GM21619 (cell line): ENCODE data around the gene BRD1.
"Not testable (repeated sequence)": the region's sequence is repeated elsewhere in the genome, so short reads cannot be mapped to it uniquely, and the experiment has no call there.

Experiments
- ATAC-seq: cut with Tn5 transposase; IDR thresholded peaks from one replicate; pipeline ENCODE4 v1.9.1; 2021; ENCODE audit not compliant: unreplicated experiment

The BRD1 gene

GRCh38 chr22:49827271-49827852, 311 bp downstream of the BRD1 start:
- ATAC-seq: no peak

- no peak for ATAC-seq
These were observed 936 bp downstream of the BRD1 start for GRCh38 chr22:49826603-49827270.

GRCh38 chr22:49825944-49826602, 1.6 kb downstream of the BRD1 start:
- ATAC-seq: no peak

- no peak for ATAC-seq
These were observed 2.2 kb downstream of the BRD1 start for GRCh38 chr22:49825436-49825835.

GRCh38 chr22:49824936-49825335, 2.7 kb downstream of the BRD1 start:
- ATAC-seq: no peak

GRCh38 chr22:49824185-49824925, 3.3 kb downstream of the BRD1 start:
- ATAC-seq: no peak

- no peak for ATAC-seq
These were observed 4.2 kb downstream of the BRD1 start for GRCh38 chr22:49823289-49824045.

GRCh38 chr22:49821741-49822140, 5.9 kb downstream of the BRD1 start:
- not testable (repeated sequence) for ATAC-seq

GRCh38 chr22:49820984-49821383, 6.7 kb downstream of the BRD1 start:
- ATAC-seq: no peak

- ATAC-seq: no peak
These were observed 10.3 kb downstream of the BRD1 start for GRCh38 chr22:49817359-49817758.

GRCh38 chr22:49815641-49816091, 12.0 kb downstream of the BRD1 start:
- no peak for ATAC-seq

GRCh38 chr22:49814856-49815255, 12.8 kb downstream of the BRD1 start:
- no peak for ATAC-seq

- no peak for ATAC-seq
These were observed 13.4 kb downstream of the BRD1 start for GRCh38 chr22:49814164-49814686.

- ATAC-seq: no peak
These were observed 14.8 kb downstream of the BRD1 start for GRCh38 chr22:49812838-49813237.

- ATAC-seq: no peak
These were observed 16.5 kb downstream of the BRD1 start for GRCh38 chr22:49811020-49811791.

GRCh38 chr22:49810363-49811019, 17.2 kb downstream of the BRD1 start:
- ATAC-seq: no peak

GRCh38 chr22:49807780-49808708, 19.6 kb downstream of the BRD1 start:
- ATAC-seq: no peak

GRCh38 chr22:49807129-49807528, 20.5 kb downstream of the BRD1 start:
- no peak for ATAC-seq
